Nephron progenitor cell (in vitro differentiated cells): Measurements from ENCODE around the gene PLD1.
"Not testable (repeated sequence)": the region's sequence is repeated elsewhere in the genome, so short reads cannot be mapped to it uniquely, and the experiment has no call there.

Source experiments
- DNase-seq: peaks from one replicate; pipeline ENCODE4 v3.0.0; 2021
- H3K27ac Mint-ChIP-seq: 2 replicates; pipeline ENCODE4 v1.8.0; 2021; ENCODE audit warnings: mild to moderate bottlenecking, moderate library complexity, mixed read lengths
- H3K27me3 Mint-ChIP-seq: 2 replicates; pipeline ENCODE4 v1.8.0; 2021; ENCODE audit warnings: mild to moderate bottlenecking, low read depth, mixed read lengths; ENCODE audit not compliant: poor library complexity
- H3K36me3 Mint-ChIP-seq: 2 replicates; pipeline ENCODE4 v1.8.0; 2021; ENCODE audit warnings: low read depth, mixed read lengths
- H3K4me1 Mint-ChIP-seq: 2 replicates; pipeline ENCODE4 v1.8.0; 2021; ENCODE audit warnings: mixed read lengths
- H3K4me3 Mint-ChIP-seq: 2 replicates; pipeline ENCODE4 v1.8.0; 2021; ENCODE audit warnings: mild to moderate bottlenecking, moderate library complexity, mixed read lengths
- H3K9me3 Mint-ChIP-seq: 2 replicates; pipeline ENCODE4 v1.8.0; 2021; ENCODE audit warnings: mild to moderate bottlenecking, moderate library complexity, mixed read lengths
- CTCF ChIP-seq: fragments of 200-600 bp; sonication (generic); IDR thresholded peaks from 2 replicates; pipeline ENCODE4 v1.5.0; 2021; ENCODE audit warnings: antibody characterized with exemption

Gene PLD1

GRCh38 chr3:171564748-171565480 is 245.4 kb downstream of the PLD1 start:
- no peak for DNase-seq
- peaks cover 4% of the 10 kb centered on the region for H3K9me3 Mint-ChIP-seq
- H3K4me1 Mint-ChIP-seq: peaks cover 16% of the 10 kb centered on the region
- H3K27me3 Mint-ChIP-seq: peaks cover 6% of the 10 kb centered on the region
- no peak overlapping the region for H3K27ac Mint-ChIP-seq
- no peak for TF ChIP-seq CTCF
- no peaks in the 10 kb centered on the region for H3K36me3 Mint-ChIP-seq
- no peak overlapping the region for H3K4me3 Mint-ChIP-seq

GRCh38 chr3:171563298-171563697 is 247.0 kb downstream of the PLD1 start:
- H3K9me3 Mint-ChIP-seq: no peaks in the 10 kb centered on the region
- H3K27ac Mint-ChIP-seq: no peak overlapping the region
- no peak for TF ChIP-seq CTCF
- H3K27me3 Mint-ChIP-seq: peaks cover 6% of the 10 kb centered on the region
- H3K36me3 Mint-ChIP-seq: no peaks in the 10 kb centered on the region
- no peak for DNase-seq
- no peak overlapping the region for H3K4me3 Mint-ChIP-seq
- H3K4me1 Mint-ChIP-seq: peaks cover 16% of the 10 kb centered on the region

- H3K9me3 Mint-ChIP-seq, H3K27me3 Mint-ChIP-seq, DNase-seq, H3K36me3 Mint-ChIP-seq, H3K4me3 Mint-ChIP-seq, H3K27ac Mint-ChIP-seq: not testable (repeated sequence)
- H3K4me1 Mint-ChIP-seq: peaks cover 16% of the 10 kb centered on the region
Observed at GRCh38 chr3:171562459-171562858, 247.8 kb downstream of the PLD1 start.

GRCh38 chr3:171561596-171562323 is 248.5 kb downstream of the PLD1 start:
- Mint-ChIP-seq H3K27ac (no peak overlapping the region), H3K27me3 (peaks cover 6% of the 10 kb centered on the region), H3K9me3 (no peaks in the 10 kb centered on the region), H3K36me3 (no peaks in the 10 kb centered on the region), H3K4me1 (peaks cover 17% of the 10 kb centered on the region), H3K4me3 (no peak overlapping the region)
- no peak for TF ChIP-seq CTCF
- no peak for DNase-seq

GRCh38 chr3:171559586-171559985 is 250.7 kb downstream of the PLD1 start:
- peaks cover 6% of the 10 kb centered on the region for H3K4me1 Mint-ChIP-seq
- H3K36me3 Mint-ChIP-seq: no peaks in the 10 kb centered on the region
- H3K9me3 Mint-ChIP-seq: no peaks in the 10 kb centered on the region
- DNase-seq: no peak
- no peak for TF ChIP-seq CTCF
- H3K4me3 Mint-ChIP-seq: no peak overlapping the region
- H3K27me3 Mint-ChIP-seq: peaks cover 2% of the 10 kb centered on the region
- no peak overlapping the region for H3K27ac Mint-ChIP-seq

GRCh38 chr3:171558188-171558696 is 252.0 kb downstream of the PLD1 start:
- Mint-ChIP-seq H3K9me3 (no peaks in the 10 kb centered on the region), H3K4me3 (no peak overlapping the region), H3K27ac (no peak overlapping the region), H3K36me3 (no peaks in the 10 kb centered on the region), H3K4me1 (peaks cover 5% of the 10 kb centered on the region), H3K27me3 (peaks cover 2% of the 10 kb centered on the region)
- no peak for TF ChIP-seq CTCF
- no peak for DNase-seq
